Measurements from ENCODE around the gene B4GALNT2. TPM values are rescaled to one million over a fixed set of nuclear protein-coding genes. Genes with fewer than 3 reads are reported as not detected.

Gene B4GALNT2
- total and polyA plus RNA-seq, 2 of the 8 experiments (the other 6 are each of a cell fraction or from before 2014, with no cell fraction given): not detected

GRCh38 chr17:49213399-49213798 lies 80.8 kb downstream of the B4GALNT2 start:
- Histone ChIP-seq H3K27me3 (replicated peaks in 1 of 4; ENCODE audit: control insufficient read depth in 3 of 4, extremely low read depth in 1 of 4, insufficient read depth in 3 of 4, low read length in 3 of 4) (no peaks in the 10 kb centered on the region), H4K5ac (ENCODE audit: insufficient read length, low read depth, low read length) (no peak overlapping the region), H2BK12ac (ENCODE audit: low read depth, low read length) (no peak overlapping the region), H4K20me1 (replicated peaks in 1 of 2; ENCODE audit: control insufficient read depth in 1 of 2, insufficient read depth in 2 of 2, low read length in 2 of 2) (no peaks in the 10 kb centered on the region), H2BK15ac (ENCODE audit: low read length) (no peak overlapping the region), H3K27ac (ENCODE audit: low read depth, low read length) (no peak overlapping the region), H3K4ac (replicated peaks; ENCODE audit: insufficient read length, low read depth, low read length) (no peak overlapping the region), H2BK120ac (replicated peaks; ENCODE audit: low read depth, low read length) (no peak overlapping the region), H2AFZ (ENCODE audit: low read length) (no peak overlapping the region), H4K8ac (ENCODE audit: extremely low read depth, insufficient read depth, low read length) (no peak overlapping the region), H3K56ac (replicated peaks; ENCODE audit: insufficient read length, low read depth, low read length) (no peak overlapping the region), H3K9ac (replicated peaks in 1 of 4; ENCODE audit: extremely low read depth in 1 of 4, low read depth in 3 of 4, low read length in 3 of 4) (no peak overlapping the region), H3K14ac (ENCODE audit: insufficient read length) (no peak overlapping the region), H3K4me1 (replicated peaks in 1 of 4; ENCODE audit: control insufficient read depth in 3 of 4, insufficient read depth in 4 of 4, low read length in 3 of 4) (peaks cover 5 to 22% (median 16%) of the 10 kb centered on the region in 4 experiments), H3K18ac (ENCODE audit: extremely low read depth, low read length) (no peak overlapping the region), H3K9me3 (ENCODE audit: insufficient read depth in 2 of 2, low read depth in 1 of 2, low read length in 1 of 2) (no peaks in the 10 kb centered on the region), H3K23ac (ENCODE audit: insufficient read length) (no peak overlapping the region), H3K36me3 (ENCODE audit: control insufficient read depth in 2 of 4, insufficient read depth in 4 of 4, low read length in 3 of 4) (no peaks in the 10 kb centered on the region), H2BK20ac (ENCODE audit: low read length) (no peak overlapping the region), H3K79me1 (ENCODE audit: low read depth, low read length) (no peaks in the 10 kb centered on the region), H3K23me2 (ENCODE audit: low read depth, low read length) (no peaks in the 10 kb centered on the region), H3K4me3 (ENCODE audit: extremely low read depth in 1 of 4, insufficient read depth in 2 of 4, low read depth in 3 of 4, low read length in 4 of 4) (no peak overlapping the region), H3K4me2 (ENCODE audit: insufficient read depth in 1 of 2, low read depth in 2 of 2, low read length in 2 of 2) (no peak overlapping the region), H2AK5ac (ENCODE audit: low read depth, low read length) (no peak overlapping the region), H2BK5ac (ENCODE audit: low read depth, low read length) (no peak overlapping the region), H3K79me2 (ENCODE audit: control insufficient read depth in 1 of 2, insufficient read depth in 2 of 2, low read length in 2 of 2) (no peaks in the 10 kb centered on the region), H4K91ac (replicated peaks; ENCODE audit: insufficient read length, low read length) (no peak overlapping the region)
- DNase-seq (ENCODE audit: low read depth in 1 of 2, low spot score in 2 of 2): no peak
- no peak for FAIRE-seq
- CTCF ChIA-PET (ENCODE audit: partially characterized antibody): interaction anchor here (2.9 to 6.0 kb wide), 2 partner anchors 9 to 13 kb away, joined by 11 to 42 read pairs; no protein-coding TSS in a partner anchor
- 86% methylated on average over 5 of the region's 5 CpGs; no CpG with 5 or more reads in 1 of the 2 experiments for WGBS, 2 experiments (ENCODE audit: extremely low coverage in 1 of 2, insufficient coverage in 1 of 2, insufficient read length in 1 of 2, insufficient replicate concordance in 2 of 2, low coverage in 1 of 2, low lambda C conversion rate in 2 of 2, missing lambda C conversion rate in 1 of 2)
- POLR2A ChIA-PET (ENCODE audit: partially characterized antibody): interaction anchor here (1.6 to 1.9 kb wide), 3 partner anchors 9 to 13 kb away, joined by 4 to 6 read pairs (median 6); no protein-coding TSS in a partner anchor
- TF ChIP-seq SIN3A (conservative IDR thresholded peaks at IDR 0.05 in 1 of 2, IDR thresholded peaks at IDR 0.05 in 1 of 2; ENCODE audit: low read depth in 1 of 2, low read length in 2 of 2) (no peak), KDM5A (IDR thresholded peaks at IDR 0.05; ENCODE audit: low read length) (no peak), TAF7 (optimal IDR thresholded peaks at IDR 0.05; ENCODE audit: borderline replicate concordance, low read depth, low read length) (no peak), HDAC2 (IDR thresholded peaks at IDR 0.05; ENCODE audit: borderline replicate concordance in 1 of 2, low read depth in 2 of 2, low read length in 2 of 2) (no peak), FOSL1 (IDR thresholded peaks at IDR 0.05; ENCODE audit: insufficient read depth, low read depth, low read length) (no peak), RAD21 (IDR thresholded peaks at IDR 0.05 in 1 of 2, conservative IDR thresholded peaks at IDR 0.05 in 1 of 2; ENCODE audit: low read depth in 2 of 2, low read length in 2 of 2) (no peak), CBX8 (IDR thresholded peaks at IDR 0.05; ENCODE audit: borderline replicate concordance, low read depth, low read length) (no peak), JUND (IDR thresholded peaks at IDR 0.05; ENCODE audit: low read length) (no peak), GTF2F1 (IDR thresholded peaks at IDR 0.05; ENCODE audit: borderline replicate concordance, low read depth, low read length) (no peak), KDM4A (IDR thresholded peaks at IDR 0.05; ENCODE audit: low read depth, low read length, severe bottlenecking) (no peak)
